Fibroblast of skin of scalp (primary cell): ENCODE measurements around the gene AGBL1.
"Not testable (repeated sequence)": the region's sequence is repeated elsewhere in the genome, so short reads cannot be mapped to it uniquely, and the experiment has no call there.

ENCODE experiments used
- DNase-seq: peaks from one replicate; pipeline ENCODE4 v3.0.0-alpha.2; 2013

The AGBL1 gene

GRCh38 chr15:86526938-86527690 lies 447.4 kb downstream of the AGBL1 start:
- no peak for DNase-seq

GRCh38 chr15:86528094-86528493 lies 448.4 kb downstream of the AGBL1 start:
- not testable (repeated sequence) for DNase-seq

- no peak for DNase-seq
Measured at GRCh38 chr15:86538141-86538540, 458.5 kb downstream of the AGBL1 start.

GRCh38 chr15:86540840-86541467 lies 461.3 kb downstream of the AGBL1 start:
- no peak for DNase-seq

GRCh38 chr15:86541540-86541939 lies 461.9 kb downstream of the AGBL1 start:
- DNase-seq = no peak

GRCh38 chr15:86550075-86550474 lies 470.4 kb downstream of the AGBL1 start:
- no peak for DNase-seq

- DNase-seq = no peak
Measured at GRCh38 chr15:86553108-86553507, 473.4 kb downstream of the AGBL1 start.

- DNase-seq = no peak
Measured at GRCh38 chr15:86555098-86555497, 475.4 kb downstream of the AGBL1 start.

GRCh38 chr15:86555939-86556338 lies 476.3 kb downstream of the AGBL1 start:
- no peak for DNase-seq

- DNase-seq = no peak
Measured at GRCh38 chr15:86556396-86557017, 476.8 kb downstream of the AGBL1 start.

GRCh38 chr15:86557018-86557550 lies 477.4 kb downstream of the AGBL1 start:
- DNase-seq = no peak

- no peak for DNase-seq
Measured at GRCh38 chr15:86558252-86558651, 478.6 kb downstream of the AGBL1 start.

GRCh38 chr15:86558686-86559085 lies 479.0 kb downstream of the AGBL1 start:
- DNase-seq = no peak

- DNase-seq = no peak
Measured at GRCh38 chr15:86568378-86568777, 488.7 kb downstream of the AGBL1 start.

- DNase-seq = no peak
Measured at GRCh38 chr15:86570738-86571137, 491.1 kb downstream of the AGBL1 start.

GRCh38 chr15:86571873-86572272 lies 492.2 kb downstream of the AGBL1 start:
- DNase-seq = no peak

GRCh38 chr15:86572368-86572841 lies 492.7 kb downstream of the AGBL1 start:
- no peak for DNase-seq

GRCh38 chr15:86573476-86573875 lies 493.8 kb downstream of the AGBL1 start:
- DNase-seq = no peak

GRCh38 chr15:86588413-86588812 lies 508.7 kb downstream of the AGBL1 start:
- DNase-seq = no peak

- no peak for DNase-seq
Measured at GRCh38 chr15:86590461-86590860, 510.8 kb downstream of the AGBL1 start.

- no peak for DNase-seq
Measured at GRCh38 chr15:86591158-86591557, 511.5 kb downstream of the AGBL1 start.

GRCh38 chr15:86591994-86592735 lies 512.5 kb downstream of the AGBL1 start:
- no peak for DNase-seq

- DNase-seq = peak; percentile 9
Measured at GRCh38 chr15:86595741-86596140, 516.1 kb downstream of the AGBL1 start.
